GM19043 (cell line): ENCODE measurements around the gene GRIN2D.
"Not testable (repeated sequence)": the region's sequence is repeated elsewhere in the genome, so short reads cannot be mapped to it uniquely, and the experiment has no call there.

ENCODE experiments used
- ATAC-seq: cut with Tn5 transposase; IDR thresholded peaks from one replicate; pipeline ENCODE4 v1.9.1; 2021; ENCODE audit warnings: low read depth; ENCODE audit not compliant: unreplicated experiment

Gene GRIN2D

DNA sequence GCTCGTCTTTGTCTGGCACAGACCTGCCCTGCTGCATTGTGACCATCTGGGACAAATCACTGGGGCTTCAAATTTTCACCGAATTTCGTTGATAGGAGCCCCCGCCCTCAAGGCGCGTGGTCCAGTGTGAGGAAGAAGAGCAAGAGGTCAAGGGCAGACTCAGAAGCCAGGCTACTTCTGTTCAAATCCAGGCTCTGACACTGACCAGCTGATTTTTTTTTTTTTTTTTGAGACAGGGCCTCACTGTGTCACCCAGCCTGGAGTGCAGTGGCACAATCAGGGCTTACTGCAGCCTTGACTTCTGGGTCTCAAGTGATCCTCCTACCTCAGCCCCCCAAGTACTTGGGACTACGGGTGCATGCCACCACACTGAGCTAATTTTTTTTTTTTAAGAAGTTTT, 22.1 kb upstream of the GRIN2D start:
- no peak for ATAC-seq

DNA sequence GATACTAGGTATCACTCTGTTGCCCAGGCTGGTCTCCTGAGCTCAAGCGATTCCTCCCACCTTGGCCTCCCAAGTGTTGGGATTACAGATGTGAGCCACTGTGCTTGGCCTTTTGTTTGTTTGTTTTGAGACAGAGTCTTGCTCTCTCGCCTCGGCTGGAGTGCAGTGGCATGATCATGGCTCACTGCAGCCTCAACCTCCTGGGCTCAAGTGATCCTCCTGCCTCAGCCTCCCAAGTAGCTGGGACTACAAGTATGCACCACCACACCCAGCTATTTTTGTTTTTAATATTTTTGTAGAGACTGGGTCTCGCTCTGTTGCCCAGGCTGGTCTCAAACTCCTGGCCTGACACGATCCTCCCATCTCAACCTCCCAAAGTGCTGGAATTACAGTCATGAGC, 21.7 kb upstream of the GRIN2D start:
- ATAC-seq = not testable (repeated sequence)

DNA sequence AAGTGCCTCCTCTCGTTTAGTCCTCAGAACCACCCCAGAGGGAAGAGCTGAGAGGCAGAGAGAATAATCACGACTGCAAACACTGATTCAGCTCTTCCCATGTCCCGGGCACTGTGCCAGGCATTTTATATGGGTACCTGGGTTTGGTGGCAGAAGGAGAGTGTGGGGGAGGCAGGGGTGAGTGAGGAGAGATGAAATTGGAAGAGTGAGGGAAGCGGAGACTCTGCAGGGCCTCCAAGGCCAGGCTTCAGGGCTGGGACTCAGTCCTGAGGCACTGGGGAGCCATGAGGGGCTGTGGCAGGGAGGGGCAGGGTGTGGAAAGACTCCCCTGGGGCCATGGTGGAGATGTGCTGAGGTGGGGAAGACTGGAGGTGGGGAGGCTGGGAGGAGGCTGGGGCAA, 20.6 kb upstream of the GRIN2D start:
- no peak for ATAC-seq

DNA sequence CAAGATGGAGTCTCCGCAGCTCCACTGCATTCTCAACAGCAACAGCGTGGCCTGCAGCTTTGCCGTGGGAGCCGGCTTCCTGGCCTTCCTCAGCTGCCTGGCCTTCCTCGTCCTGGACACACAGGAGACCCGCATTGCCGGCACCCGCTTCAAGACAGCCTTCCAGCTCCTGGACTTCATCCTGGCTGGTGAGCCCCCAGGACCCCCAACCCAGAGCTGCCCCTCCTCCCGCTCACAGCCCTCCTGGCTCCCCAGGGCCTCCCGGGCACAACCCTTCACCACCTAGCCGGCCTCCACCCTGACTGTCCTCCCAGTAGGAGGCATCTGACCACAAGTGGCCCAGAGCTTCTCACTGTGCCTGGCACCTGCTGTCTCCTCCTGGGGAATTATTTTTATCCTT, 19.9 kb upstream of the GRIN2D start:
- no peak for ATAC-seq

DNA sequence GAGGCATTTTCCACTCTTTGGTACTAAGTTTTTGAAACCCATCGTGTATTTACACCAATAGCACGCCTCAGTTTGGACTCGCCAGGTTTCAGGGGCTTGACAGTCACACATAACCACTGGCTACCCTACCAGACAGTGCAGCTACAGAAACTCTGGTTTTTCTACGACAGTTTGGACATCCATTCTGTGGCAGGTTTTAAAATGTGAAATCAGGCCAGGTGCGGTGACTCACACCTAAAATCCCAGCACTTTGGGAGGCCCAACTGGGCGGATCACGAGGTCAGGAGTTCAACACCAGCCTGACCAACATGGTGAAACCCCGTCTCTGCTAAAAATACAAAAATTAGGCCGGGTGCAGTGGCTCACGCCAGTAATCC, 15.3 kb upstream of the GRIN2D start:
- ATAC-seq = no peak

DNA sequence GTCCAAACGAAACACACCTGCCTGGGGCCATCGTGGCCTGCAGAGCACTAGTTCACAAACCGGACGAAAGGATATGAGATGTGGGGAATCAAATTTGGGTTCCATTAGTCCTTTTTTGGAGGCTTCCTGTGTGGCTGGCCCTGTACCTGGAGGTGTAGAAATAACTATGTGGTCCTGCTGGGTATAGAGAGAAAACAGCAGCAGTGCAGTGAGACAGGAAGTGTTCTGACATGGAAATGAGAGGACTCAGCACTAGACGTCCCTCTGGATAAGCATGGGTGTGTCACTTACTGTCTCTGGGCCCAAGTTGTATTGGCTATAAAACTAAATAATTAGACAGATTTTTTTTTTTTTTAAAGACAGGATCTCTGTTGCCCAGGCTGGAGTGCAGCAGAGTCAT, 14.4 kb upstream of the GRIN2D start:
- ATAC-seq = no peak

DNA sequence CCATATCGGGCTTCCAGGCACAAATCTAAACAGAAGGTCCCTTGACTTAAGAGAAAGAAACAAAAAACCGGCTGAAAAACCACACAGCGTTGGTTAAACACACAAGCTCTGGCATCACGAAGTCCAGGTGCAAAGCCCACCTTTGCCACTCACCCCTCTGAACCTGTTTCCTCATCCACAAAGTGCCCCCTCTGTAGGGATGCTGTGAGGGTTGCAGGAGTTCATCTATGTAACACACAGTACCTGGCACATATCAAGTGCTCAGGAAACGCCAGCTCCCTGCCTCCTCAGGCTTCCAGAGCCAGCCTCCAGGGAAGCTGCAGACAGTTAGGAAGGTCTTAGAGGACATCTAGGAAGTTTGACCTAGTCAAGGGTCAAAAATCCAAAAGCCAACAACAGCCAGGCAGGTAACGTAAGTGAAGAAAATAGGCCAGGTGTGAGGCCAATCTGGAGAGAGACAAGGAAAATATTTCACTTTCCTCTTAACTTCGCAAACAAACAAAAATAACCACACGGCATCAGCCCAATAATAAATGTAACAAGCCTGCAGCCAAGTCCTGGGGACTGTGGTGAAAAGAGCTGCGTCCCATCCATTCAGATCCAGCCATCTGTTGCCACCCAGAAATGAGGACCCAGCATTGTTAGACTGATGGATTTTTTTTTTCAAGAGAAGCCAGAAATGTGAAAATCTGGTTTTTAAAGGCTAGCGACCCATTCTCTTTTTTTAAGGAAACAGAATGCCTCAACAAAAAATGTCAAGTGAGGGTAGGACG, 12.1 kb upstream of the GRIN2D start:
- ATAC-seq = no peak

DNA sequence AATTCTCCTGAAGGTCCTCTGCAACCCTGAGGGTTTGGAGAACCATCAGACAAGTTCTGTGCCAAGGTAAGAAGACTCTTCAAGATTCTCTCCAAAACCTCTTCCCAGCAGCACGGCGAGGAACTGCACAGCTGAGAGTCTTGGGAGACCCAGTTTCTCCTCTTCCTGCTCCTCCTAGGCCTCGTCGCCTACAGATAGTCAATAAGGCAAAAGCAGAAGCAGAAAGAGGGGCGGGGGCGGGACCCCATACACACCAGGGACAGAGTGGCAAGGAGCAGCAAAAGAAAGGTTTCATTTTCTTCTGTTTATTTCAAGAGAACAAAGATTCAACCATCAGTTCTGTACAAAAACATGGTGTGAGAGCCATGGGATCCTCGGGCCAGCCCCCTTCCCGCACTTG, 11.2 kb upstream of the GRIN2D start:
- no peak for ATAC-seq

DNA sequence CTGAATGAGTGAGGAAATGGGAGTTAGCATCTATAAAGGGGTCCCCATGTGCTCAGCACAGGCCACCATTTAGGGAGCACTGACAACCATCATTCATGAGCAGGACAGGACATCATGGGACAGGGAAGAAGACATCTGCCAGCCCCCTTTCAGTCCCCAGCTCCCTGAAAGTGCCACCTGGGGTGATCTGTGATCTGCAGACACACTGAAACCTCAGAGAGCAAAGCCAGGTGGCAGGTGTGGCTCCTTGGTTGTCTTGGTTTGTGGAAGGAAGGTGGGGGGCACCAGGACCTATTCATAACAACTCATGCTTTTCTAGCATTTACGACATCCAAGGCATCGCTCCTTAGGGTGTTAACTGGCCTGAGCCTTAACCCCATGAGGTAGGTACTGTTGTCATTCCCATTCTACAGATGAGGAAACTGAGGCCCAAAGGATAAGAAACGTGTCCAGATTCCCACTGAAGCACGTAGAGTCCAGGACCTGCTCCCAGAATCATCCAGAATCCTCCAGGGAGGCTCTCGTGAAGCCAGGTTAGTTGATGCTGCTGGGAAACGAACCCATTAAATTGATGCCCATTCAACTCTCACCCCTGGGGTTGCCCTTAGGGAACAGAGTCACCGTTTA, 7.9 kb upstream of the GRIN2D start:
- ATAC-seq = no peak

DNA sequence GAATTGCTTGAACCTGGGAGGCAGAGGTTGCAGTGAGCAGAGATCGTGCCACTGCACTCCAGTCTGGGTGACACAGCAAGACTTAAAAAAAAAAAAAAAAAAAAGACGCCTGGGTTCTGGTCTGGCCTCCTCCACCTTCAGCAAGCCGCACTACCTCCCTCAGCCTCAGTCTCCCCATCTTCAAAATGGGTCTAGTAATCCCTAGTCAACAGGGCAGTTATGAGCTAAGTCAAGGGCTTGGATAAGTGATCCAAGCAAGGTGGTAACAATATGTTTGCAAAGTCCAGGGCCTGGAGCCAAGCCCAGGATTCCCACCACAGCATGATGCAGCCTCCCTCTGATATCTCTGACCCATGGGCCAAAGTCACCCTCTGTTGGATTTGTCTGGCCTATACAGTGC, 6.5 kb upstream of the GRIN2D start:
- no peak for ATAC-seq

DNA sequence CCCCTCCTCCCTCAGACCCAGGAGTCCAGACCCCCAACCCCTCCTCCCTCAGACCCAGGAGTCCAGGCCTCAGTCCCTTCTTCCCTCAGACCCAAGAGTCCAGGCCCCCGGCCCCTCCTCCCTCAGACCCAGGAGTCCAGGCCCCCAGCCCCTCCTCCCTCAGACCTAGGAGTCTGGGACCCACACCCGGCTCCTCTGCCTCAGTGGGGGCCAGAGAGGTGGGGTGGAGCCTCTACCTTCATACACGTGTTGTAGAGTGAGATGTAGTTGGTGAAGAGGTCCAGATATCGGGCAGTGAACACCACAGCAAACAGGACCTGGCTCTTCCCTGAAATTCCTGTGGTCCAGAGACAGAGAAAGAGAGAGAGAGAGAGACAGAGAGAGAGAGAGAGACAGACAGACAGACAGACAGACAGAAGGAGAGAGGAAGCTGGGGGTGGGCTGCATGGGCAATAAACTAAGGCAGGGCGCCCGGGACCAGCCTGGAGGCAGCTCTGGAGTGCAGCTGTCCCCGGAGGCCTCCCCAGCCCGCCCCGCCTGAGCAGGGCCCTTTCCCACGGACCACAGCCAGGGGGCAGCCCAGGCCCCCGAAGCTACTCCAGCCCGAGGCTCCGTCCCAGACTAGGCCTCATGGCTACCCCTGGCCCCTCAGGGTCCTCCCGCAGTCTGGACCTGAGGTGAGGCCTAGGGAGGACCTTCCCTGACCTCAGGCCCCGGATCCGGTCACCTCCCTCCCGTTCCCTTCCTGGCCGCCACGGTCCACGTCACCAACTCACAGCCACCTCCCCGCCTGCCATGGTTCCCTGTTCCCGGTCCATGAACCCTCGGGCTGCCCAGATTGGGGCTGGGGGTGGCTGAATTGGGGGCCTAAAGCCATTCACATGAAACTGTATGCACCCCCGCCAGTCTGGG, 3.0 kb upstream of the GRIN2D start:
- ATAC-seq = no peak

DNA sequence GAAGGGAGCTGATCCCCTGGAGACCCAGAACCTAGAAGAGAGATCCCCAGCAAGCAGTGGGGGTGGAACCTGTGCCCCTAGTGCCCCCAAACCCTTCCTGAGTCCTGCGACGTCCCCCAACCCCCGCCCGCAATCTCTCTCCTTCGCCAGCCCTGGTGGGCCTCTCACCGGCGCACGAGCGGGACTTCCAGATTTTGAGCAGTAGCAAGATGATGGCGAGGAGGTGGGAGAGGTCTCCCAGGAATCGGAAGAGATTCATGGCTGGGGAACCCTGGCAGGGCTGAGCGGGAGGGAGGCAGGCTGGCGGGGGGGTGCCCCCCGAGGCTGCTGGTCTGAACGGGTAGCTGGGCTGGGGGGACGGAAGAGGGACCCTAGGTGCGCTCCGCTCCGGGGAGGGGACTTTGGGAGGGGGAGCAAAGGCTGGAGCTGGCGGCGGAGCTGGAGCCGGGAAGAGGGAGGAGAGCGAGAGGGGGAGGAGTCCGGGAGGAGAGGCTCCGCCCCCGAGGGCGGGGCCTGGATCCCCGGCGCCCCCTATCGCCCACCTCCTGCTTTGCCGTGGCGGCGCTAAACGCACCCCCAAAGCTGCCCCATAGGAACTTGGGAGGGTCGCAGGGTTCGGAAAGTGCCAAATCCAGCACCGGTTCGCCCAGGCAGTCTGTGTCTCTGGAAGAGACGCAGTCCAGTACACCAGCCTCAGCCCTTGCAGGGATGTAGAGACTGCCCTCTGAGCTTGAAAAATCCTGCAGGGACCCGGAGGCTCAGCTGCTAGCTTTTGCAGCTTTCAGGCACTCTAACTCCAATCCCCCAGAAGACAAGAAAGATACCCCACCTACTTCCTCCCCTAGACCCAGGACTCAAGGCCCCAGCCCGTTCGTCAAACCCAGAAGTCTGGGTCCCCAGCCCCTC, 2.1 kb upstream of the GRIN2D start, which contains the start of gene KDELR1:
Gene KDELR1 (minus strand): TSS at position 452 of the 906 bp plus-strand sequence. CDS start 193 bp downstream, at position 259.
- peak; percentile 72 for ATAC-seq

DNA sequence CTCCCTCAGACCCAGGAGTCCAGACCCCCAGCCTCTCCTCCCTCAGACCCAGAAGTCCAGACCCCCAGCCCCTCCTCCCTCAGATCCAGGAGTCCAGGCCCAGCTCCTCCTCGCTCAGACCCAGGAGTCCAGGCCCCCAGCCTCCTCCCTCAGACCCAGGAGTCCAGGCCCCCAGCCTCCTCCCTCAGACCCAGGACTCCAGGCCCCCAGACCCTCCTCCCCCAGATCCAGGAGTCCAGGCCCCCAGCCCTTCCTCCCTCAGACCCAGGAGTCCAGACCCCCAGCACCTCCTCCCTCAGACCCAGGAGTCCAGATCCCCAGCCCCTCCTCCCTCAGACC, 1.5 kb upstream of the GRIN2D start:
- not testable (repeated sequence) for ATAC-seq

DNA sequence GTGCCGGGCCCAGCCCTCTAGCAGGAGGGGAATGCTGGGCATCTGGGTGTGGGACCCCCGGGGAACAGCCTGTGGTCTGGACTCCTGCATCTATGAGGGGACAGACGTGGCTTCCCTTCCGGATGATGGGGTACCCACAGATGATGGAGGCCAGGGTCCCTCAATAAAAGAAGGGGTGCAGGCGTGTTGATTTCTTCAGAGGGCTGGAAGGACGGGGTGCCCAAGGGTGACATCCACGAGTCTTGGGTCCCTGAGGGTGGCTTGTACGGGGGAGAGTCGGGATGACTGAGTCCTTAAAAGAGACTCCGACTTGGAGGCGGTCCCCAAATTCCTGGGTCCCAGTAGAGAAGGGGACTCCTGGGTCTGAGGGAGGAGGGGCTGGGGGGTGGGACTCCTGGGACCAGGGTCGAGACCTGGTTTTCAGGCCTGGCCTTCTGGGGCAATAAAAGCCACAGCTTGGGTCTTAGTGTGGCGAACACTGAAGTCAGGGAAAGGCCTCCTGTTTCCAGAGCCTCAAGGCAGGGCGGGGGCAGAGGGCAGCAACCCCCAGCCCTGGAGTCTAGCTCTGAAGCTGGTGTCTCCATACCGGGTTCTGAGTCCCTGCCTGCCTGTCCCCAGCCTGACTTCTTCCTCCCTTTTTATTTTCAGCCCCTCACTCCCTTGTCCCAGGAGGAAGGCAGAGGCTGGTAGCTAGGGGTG, 459 bp upstream of the GRIN2D start:
- no peak for ATAC-seq

DNA sequence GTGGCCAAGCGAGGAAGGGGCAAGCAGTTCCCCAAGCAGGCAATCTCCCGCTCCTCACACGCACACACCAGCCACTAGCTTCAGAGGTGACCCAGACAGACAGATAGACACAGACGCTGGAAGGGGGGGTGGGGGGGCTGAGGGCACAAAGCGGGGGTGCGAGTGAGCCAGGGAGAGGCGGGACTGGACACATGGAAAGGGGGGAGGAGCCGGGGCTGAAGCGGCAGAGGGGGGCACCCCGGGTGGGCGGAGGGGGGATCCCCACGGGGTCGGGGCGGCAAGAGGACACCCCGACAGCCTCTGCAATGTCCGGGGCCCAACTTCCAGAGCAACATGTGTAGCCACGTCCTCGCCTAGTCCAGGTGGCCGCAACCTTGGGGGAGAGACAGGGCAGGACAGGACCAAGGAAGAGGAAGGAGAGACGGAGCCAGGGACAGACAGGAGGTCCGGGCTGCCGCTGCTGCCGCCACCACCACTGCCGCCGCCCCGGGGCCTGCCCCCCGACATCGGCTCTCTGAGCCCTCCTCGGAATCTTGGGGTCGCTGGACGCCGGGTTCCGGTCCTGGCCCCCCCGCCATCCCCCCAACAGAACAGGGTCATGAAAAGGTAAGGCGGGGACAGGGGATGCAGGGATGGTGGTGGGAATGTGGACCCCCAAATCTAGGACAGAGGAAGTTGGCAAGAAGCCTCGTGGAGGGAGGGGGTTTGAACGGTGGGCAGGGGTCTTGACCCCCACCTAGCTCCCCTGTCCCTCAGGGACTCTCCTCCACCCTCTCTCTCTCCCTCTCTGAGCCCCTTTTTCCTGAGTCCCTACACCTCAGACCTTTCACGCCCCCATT, 1.1 kb downstream of the GRIN2D start:
- ATAC-seq = no peak

DNA sequence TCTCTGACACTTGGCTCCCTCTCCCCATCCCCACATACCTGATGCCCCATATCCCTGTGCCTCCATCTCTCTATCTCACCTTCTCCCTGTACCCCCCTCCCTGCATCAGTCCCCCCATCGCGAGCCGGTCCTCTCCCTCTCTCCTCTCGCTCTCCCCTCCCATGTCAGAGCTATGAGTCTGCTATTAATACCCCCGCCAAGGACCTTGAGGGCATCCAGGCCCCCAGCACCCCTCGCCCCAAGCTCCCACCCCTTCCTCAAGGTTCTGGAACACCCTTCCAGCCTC, 1.6 kb downstream of the GRIN2D start:
- no peak for ATAC-seq

DNA sequence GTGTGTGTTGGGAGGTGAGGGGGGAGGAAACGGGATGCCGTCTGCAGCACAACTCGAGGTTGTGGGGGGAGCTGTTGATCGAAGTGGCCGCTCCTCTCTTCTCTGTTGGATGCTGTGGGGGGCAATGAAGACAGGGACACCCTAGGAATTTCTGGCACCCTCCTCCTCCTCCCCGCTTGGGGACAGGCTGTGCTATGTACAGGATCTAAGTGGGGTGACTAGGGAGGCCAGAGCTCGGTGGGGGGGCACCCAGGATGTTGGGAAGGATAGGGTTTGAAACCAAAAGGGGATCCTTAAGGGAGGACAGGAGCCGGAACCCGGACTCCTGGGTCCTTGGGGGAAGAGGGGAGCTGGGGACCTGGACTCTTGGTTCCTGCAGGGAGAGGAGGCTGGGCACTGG, 2.0 kb downstream of the GRIN2D start:
- ATAC-seq = no peak

DNA sequence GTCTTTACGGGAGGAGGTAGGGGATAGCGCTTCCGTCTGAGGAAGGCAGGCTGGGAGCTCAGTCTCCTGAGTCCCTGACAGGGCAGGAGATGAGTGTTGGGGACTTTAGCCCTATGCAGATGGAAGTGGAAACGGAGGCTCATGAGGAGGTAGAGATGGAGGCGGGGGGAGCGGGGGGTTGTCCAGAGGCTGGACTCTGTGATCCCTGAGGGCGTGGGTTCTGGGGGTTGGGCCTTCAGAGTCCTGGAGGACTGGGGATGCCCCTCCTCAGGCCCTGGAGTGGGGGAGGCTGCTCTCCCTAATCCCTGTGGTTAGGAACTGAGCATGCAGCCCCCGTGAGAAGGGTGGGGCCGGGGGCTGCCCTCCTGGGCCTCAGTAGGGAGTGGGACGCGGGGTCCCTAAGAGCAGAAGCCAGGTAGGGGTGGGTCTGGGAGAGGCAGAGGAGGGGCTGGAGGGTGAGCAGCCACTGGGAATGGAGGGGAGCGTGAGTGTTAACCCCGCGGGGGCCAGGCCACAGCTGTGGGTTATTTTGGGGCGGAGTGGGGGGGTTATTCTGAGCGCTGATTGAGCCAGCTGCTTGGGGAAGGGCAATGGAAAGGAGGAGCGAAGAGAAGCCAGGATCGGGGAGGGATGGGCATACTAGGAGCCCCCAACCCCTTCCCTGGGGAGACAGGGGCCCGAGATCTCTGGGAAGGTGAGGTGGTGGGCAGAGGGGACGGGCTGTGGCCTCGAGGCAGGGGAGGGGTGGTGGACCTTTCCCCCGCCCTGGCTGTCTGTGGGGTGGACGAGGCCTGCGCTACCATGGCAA, 2.8 kb downstream of the GRIN2D start:
- no peak for ATAC-seq
